GM12878 (cell line): ENCODE results near the gene TTLL8. TPM values are rescaled to one million over a fixed set of nuclear protein-coding genes. Genes with fewer than 3 reads are reported as not detected.

Experiments
- ATF2 ChIP-seq: IDR thresholded peaks from 2 replicates; pipeline ENCODE4 v1.6.1; 2012; ENCODE audit warnings: low read length, inconsistent platforms
- E2F8 ChIP-seq: fragments of 450-650 bp; IDR thresholded peaks from 2 replicates; pipeline ENCODE4 v1.6.1; 2018; ENCODE audit warnings: mild to moderate bottlenecking, low read depth, moderate library complexity; ENCODE audit not compliant: partially characterized antibody
- IRF3 ChIP-seq: fragments of 450-650 bp; IDR thresholded peaks from 2 replicates; pipeline ENCODE4 v1.6.1; 2014; ENCODE audit warnings: mild to moderate bottlenecking
- MEF2B ChIP-seq: fragments of 450-650 bp; IDR thresholded peaks from 2 replicates; pipeline ENCODE4 v1.6.1; 2018; ENCODE audit warnings: mild to moderate bottlenecking, moderate library complexity; ENCODE audit not compliant: partially characterized antibody, poor library complexity, severe bottlenecking
- NFXL1 ChIP-seq: fragments of 450-650 bp; IDR thresholded peaks from 2 replicates; pipeline ENCODE4 v1.6.1; 2017; ENCODE audit warnings: antibody characterized with exemption, mild to moderate bottlenecking, borderline replicate concordance
- PAX5 ChIP-seq: IDR thresholded peaks from 2 replicates; pipeline ENCODE4 v1.6.1; 2011; ENCODE audit warnings: low read depth, low read length, borderline replicate concordance
- POU2F2 ChIP-seq: IDR thresholded peaks from 3 replicates; pipeline ENCODE4 v1.6.1; 2011; ENCODE audit warnings: low read depth, mild to moderate bottlenecking, low read length, borderline replicate concordance
- RELA ChIP-seq: fragments of 450-650 bp; IDR thresholded peaks from 2 replicates; pipeline ENCODE4 v1.8.0; 2014; ENCODE audit warnings: borderline replicate concordance; ENCODE audit not compliant: partially characterized antibody
- SP1 ChIP-seq: IDR thresholded peaks from one replicate; pipeline ENCODE4 v1.6.1; 2011; ENCODE audit warnings: low read depth, low read length
- SPI1 ChIP-seq: IDR thresholded peaks from 2 replicates; pipeline ENCODE4 v1.6.1; 2011; ENCODE audit warnings: low read depth, mild to moderate bottlenecking, low read length, moderate library complexity, borderline replicate concordance; ENCODE audit not compliant: insufficient read depth
- TBL1XR1 ChIP-seq: IDR thresholded peaks from 2 replicates; pipeline ENCODE4 v1.6.1; 2012; ENCODE audit warnings: low read depth, low read length, improper control_type of control experiment
- YY1 ChIP-seq: IDR thresholded peaks from 2 replicates; pipeline ENCODE4 v1.6.1; 2011; ENCODE audit warnings: low read depth, mild to moderate bottlenecking, low read length
- ZNF687 ChIP-seq: fragments of 450-650 bp; IDR thresholded peaks from 2 replicates; pipeline ENCODE4 v1.6.1; 2017; ENCODE audit warnings: mild to moderate bottlenecking, moderate library complexity
- polyA plus RNA-seq, 11 experiments: library from polyadenylated mRNA; depleted of rRNA in 4 of 11; unstranded in 6 of 11; stranded (reverse) in 5 of 11; fragments of >200 nt; fragmentation: Nextera tagmentation in 4 of 11; fragmentation: Illumina TruSeq in 1 of 11; extraction: Ambion mirVana in 4 of 11; extraction: Trizol in 1 of 11; gene quantifications; 1 replicate in 1 of 11; 2 replicates in 10 of 11; pipeline versions ENCODE4 v1.2.1 to v1.2.3, GENCODE V29; 2011 to 2016; ENCODE audit warnings: inconsistent platforms in 2 of 11, missing spikeins in 2 of 11, low read depth in 1 of 11
- total RNA-seq, 4 experiments: library from RNA; depleted of rRNA in 3 of 4; stranded (reverse); fragments of >200 nt in 3 of 4; fragmentation: Illumina TruSeq in 1 of 4; extraction: Trizol in 1 of 4; gene quantifications; 2 replicates each; pipeline versions ENCODE4 v1.2.1 to v1.2.3, GENCODE V29; 2013 to 2021
- TF ChIP-seq, protein P1 (sequence below): fragments of 450-650 bp; IDR thresholded peaks from 2 replicates; pipeline ENCODE4 v1.6.1; 2017; ENCODE audit warnings: borderline replicate concordance
- TF ChIP-seq, protein P2 (sequence below): fragments of 450-650 bp; IDR thresholded peaks from 2 replicates; pipeline ENCODE4 v1.6.1; 2017; ENCODE audit warnings: mild to moderate bottlenecking

TTLL8 gene
- total and polyA plus RNA-seq, 10 of the 15 experiments (the other 5 are each of a cell fraction or from before 2014, with no cell fraction given), result not detected

DNA sequence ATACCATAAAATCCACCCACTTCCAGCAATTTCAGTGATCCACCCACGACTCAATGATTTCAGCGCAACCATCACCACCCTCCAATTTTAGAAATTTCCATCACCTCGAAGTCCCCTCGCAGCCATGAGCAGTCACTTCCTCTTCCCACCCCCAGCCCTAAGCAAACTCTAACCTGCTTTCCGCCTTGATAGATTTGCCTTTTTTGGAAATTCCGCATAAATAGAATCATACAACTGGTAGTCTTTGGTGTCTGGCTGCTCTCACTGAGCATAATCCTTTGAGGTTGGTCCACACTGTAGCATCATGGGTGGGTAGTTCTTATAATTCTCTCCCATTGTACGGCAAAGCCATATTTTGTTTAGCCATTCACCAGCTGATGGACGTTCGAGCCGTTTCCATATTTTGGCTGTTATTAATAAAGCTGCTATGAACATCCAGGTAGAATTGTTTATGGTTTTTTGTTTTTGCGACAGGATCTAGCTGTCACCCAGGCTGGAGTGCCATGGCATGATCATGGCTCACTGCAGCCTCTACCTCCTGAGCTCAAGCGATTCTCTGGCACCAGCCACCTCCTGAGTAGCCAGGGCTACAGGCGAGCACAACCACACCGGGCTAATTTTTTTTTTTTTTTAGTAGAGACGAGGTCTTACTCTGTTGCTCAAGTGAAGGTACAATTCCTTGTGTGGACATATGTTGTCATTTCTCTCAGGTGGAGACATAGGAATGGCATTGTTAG lies 81.5 kb downstream of the TTLL8 start (continued):
- peak; percentile 62; the same call in 1 of the 2 replicates for TF ChIP-seq ZNF687
- TF ChIP-seq POU2F2, result 0 out of 3 replicates have a peak, but pooled peaks have one; percentile 15
- TF ChIP-seq, protein P1, sequence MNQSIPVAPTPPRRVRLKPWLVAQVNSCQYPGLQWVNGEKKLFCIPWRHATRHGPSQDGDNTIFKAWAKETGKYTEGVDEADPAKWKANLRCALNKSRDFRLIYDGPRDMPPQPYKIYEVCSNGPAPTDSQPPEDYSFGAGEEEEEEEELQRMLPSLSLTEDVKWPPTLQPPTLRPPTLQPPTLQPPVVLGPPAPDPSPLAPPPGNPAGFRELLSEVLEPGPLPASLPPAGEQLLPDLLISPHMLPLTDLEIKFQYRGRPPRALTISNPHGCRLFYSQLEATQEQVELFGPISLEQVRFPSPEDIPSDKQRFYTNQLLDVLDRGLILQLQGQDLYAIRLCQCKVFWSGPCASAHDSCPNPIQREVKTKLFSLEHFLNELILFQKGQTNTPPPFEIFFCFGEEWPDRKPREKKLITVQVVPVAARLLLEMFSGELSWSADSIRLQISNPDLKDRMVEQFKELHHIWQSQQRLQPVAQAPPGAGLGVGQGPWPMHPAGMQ, result no peak
- peak; percentile 88 for TF ChIP-seq SPI1
- no peak for TF ChIP-seq NFXL1
- no peak for TF ChIP-seq IRF3
- TF ChIP-seq YY1, result peak; percentile 44; the same call in 1 of the 2 replicates
- TF ChIP-seq ATF2, result peak; percentile 4; the same call in 1 of the 2 replicates
- TF ChIP-seq E2F8, result no peak
- TF ChIP-seq MEF2B, result peak; percentile 78
- peak; percentile 42 for TF ChIP-seq SP1
- 0 out of 2 replicates have a peak, but pooled peaks have one; percentile 11 for TF ChIP-seq PAX5
- TF ChIP-seq, protein P2, sequence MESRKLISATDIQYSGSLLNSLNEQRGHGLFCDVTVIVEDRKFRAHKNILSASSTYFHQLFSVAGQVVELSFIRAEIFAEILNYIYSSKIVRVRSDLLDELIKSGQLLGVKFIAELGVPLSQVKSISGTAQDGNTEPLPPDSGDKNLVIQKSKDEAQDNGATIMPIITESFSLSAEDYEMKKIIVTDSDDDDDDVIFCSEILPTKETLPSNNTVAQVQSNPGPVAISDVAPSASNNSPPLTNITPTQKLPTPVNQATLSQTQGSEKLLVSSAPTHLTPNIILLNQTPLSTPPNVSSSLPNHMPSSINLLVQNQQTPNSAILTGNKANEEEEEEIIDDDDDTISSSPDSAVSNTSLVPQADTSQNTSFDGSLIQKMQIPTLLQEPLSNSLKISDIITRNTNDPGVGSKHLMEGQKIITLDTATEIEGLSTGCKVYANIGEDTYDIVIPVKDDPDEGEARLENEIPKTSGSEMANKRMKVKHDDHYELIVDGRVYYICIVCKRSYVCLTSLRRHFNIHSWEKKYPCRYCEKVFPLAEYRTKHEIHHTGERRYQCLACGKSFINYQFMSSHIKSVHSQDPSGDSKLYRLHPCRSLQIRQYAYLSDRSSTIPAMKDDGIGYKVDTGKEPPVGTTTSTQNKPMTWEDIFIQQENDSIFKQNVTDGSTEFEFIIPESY, result peak; percentile 89
- TF ChIP-seq RELA, result no peak
- peak; percentile 48; the same call in 1 of the 2 replicates for TF ChIP-seq TBL1XR1
